Measurements from ENCODE around the gene TPM3.

The TPM3 gene

GRCh38 chr1:154115180-154115579, 76.7 kb downstream of the TPM3 start:
- no peak overlapping the region for H3K4me3 ChIP-seq (ENCODE audit: low read length)
- no peak for DNase-seq (ENCODE audit: low read depth)
- TF ChIP-seq, protein P1, sequence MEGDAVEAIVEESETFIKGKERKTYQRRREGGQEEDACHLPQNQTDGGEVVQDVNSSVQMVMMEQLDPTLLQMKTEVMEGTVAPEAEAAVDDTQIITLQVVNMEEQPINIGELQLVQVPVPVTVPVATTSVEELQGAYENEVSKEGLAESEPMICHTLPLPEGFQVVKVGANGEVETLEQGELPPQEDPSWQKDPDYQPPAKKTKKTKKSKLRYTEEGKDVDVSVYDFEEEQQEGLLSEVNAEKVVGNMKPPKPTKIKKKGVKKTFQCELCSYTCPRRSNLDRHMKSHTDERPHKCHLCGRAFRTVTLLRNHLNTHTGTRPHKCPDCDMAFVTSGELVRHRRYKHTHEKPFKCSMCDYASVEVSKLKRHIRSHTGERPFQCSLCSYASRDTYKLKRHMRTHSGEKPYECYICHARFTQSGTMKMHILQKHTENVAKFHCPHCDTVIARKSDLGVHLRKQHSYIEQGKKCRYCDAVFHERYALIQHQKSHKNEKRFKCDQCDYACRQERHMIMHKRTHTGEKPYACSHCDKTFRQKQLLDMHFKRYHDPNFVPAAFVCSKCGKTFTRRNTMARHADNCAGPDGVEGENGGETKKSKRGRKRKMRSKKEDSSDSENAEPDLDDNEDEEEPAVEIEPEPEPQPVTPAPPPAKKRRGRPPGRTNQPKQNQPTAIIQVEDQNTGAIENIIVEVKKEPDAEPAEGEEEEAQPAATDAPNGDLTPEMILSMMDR (conservative IDR thresholded peaks at IDR 0.05; ENCODE audit: low read length) = no peak

Data from AG10803 (cell line).